ENCODE results near the gene GP1BA. TPM values are rescaled to one million over a fixed set of nuclear protein-coding genes. Genes with fewer than 3 reads are reported as not detected.

GP1BA gene
- total and polyA plus RNA-seq, 2 of the 8 experiments (the other 6 are each of a cell fraction or from before 2014, with no cell fraction given) = not detected

- TF ChIP-seq CHD7 (IDR thresholded peaks at IDR 0.05; ENCODE audit: insufficient replicate concordance, low read length) = no peak
- no peak for TF ChIP-seq RNF2 (IDR thresholded peaks at IDR 0.05; ENCODE audit: borderline replicate concordance, low read depth, low read length, missing control alignments, poor library complexity, severe bottlenecking)
- no peak for TF ChIP-seq MAFK (IDR thresholded peaks at IDR 0.05; ENCODE audit: low read depth, low read length)
- no peak for TF ChIP-seq EP300 (IDR thresholded peaks at IDR 0.05; ENCODE audit: borderline replicate concordance in 1 of 2, low read depth in 2 of 2, low read length in 2 of 2)
- peak; percentile 36 for TF ChIP-seq TAF7 (optimal IDR thresholded peaks at IDR 0.05; ENCODE audit: borderline replicate concordance, low read depth, low read length)
- no peak for TF ChIP-seq BCL11A (IDR thresholded peaks at IDR 0.05; ENCODE audit: low read depth in 2 of 2, low read length in 2 of 2)
- no peak for TF ChIP-seq KDM5A (IDR thresholded peaks at IDR 0.05; ENCODE audit: low read length)
- no peak for TF ChIP-seq CTBP2 (IDR thresholded peaks at IDR 0.05; ENCODE audit: borderline replicate concordance, insufficient read depth, insufficient read length, low read length)
- TF ChIP-seq POLR2A (IDR thresholded peaks at IDR 0.05; ENCODE audit: control extremely low read depth in 1 of 2, low read depth in 2 of 2, low read length in 2 of 2) = peak in 1 of 2 experiments; percentile 50; a peak in 1 of 3 replicates
Observed at GRCh38 chr17:4950075-4950745, 18.1 kb downstream of the GP1BA start (continued).
